Measurements from ENCODE around the gene DNAH14.

Gene DNAH14

DNA sequence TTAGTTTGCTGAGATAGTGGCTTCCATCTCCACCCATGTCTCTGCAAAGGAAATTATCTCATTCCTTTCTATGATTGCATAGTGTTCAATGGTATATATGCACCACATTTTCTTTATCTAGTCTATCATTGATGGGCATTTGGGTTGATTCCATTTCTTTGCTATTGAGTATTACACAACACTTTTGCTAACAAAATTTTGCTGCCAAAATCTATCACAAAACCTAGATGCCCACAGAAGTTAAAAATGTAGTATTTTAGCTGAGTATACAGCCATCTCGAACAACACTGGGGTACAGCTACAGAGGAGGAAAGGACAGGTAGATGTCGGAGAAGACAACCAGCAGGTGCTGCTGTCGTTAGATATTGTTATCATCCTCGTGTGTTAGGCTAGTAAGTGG lies 430.6 kb downstream of the DNAH14 start (continued):
- TF ChIP-seq, protein P1, sequence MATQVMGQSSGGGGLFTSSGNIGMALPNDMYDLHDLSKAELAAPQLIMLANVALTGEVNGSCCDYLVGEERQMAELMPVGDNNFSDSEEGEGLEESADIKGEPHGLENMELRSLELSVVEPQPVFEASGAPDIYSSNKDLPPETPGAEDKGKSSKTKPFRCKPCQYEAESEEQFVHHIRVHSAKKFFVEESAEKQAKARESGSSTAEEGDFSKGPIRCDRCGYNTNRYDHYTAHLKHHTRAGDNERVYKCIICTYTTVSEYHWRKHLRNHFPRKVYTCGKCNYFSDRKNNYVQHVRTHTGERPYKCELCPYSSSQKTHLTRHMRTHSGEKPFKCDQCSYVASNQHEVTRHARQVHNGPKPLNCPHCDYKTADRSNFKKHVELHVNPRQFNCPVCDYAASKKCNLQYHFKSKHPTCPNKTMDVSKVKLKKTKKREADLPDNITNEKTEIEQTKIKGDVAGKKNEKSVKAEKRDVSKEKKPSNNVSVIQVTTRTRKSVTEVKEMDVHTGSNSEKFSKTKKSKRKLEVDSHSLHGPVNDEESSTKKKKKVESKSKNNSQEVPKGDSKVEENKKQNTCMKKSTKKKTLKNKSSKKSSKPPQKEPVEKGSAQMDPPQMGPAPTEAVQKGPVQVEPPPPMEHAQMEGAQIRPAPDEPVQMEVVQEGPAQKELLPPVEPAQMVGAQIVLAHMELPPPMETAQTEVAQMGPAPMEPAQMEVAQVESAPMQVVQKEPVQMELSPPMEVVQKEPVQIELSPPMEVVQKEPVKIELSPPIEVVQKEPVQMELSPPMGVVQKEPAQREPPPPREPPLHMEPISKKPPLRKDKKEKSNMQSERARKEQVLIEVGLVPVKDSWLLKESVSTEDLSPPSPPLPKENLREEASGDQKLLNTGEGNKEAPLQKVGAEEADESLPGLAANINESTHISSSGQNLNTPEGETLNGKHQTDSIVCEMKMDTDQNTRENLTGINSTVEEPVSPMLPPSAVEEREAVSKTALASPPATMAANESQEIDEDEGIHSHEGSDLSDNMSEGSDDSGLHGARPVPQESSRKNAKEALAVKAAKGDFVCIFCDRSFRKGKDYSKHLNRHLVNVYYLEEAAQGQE (tag by site-specific recombination; IDR thresholded peaks at IDR 0.05): no peak
- no peak for TF ChIP-seq ZBTB17 (tag by site-specific recombination; IDR thresholded peaks at IDR 0.05)
- TF ChIP-seq KLF10 (tag by site-specific recombination; IDR thresholded peaks at IDR 0.05): no peak
- no peak for TF ChIP-seq TCF7L2 (IDR thresholded peaks at IDR 0.05; ENCODE audit: borderline replicate concordance, low read depth, low read length)
- TF ChIP-seq, protein P2, sequence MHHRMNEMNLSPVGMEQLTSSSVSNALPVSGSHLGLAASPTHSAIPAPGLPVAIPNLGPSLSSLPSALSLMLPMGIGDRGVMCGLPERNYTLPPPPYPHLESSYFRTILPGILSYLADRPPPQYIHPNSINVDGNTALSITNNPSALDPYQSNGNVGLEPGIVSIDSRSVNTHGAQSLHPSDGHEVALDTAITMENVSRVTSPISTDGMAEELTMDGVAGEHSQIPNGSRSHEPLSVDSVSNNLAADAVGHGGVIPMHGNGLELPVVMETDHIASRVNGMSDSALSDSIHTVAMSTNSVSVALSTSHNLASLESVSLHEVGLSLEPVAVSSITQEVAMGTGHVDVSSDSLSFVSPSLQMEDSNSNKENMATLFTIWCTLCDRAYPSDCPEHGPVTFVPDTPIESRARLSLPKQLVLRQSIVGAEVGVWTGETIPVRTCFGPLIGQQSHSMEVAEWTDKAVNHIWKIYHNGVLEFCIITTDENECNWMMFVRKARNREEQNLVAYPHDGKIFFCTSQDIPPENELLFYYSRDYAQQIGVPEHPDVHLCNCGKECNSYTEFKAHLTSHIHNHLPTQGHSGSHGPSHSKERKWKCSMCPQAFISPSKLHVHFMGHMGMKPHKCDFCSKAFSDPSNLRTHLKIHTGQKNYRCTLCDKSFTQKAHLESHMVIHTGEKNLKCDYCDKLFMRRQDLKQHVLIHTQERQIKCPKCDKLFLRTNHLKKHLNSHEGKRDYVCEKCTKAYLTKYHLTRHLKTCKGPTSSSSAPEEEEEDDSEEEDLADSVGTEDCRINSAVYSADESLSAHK (tag by site-specific recombination; IDR thresholded peaks at IDR 0.05): no peak

DNA sequence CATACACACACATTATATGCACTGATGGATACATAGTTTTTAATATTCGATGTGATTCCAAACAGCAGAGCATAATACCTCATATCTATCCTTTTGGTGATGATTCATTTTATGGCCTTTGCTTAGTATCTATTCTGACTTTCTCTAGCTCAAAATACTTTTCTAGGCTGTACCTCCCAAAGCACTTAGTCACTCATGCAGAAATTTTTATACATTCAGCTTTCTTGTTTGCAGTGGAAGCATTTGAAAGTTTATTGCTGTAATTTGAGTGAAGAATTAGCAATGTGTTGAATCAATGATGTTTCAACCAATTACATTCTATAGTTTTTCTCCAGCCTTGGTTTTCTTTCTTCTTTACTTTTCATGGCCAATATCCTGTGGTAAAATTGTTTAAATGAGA lies 431.7 kb downstream of the DNAH14 start:
- Histone ChIP-seq H3K27ac (ENCODE audit: extremely low read depth, low read depth, low read length) (no peak overlapping the region), H3K9me3 (ENCODE audit: control insufficient read depth, insufficient read depth, low read depth, low read length) (no peaks in the 10 kb centered on the region), H3K4me3 (ENCODE audit: low read depth, low read length) (no peak overlapping the region), H3K36me3 (ENCODE audit: control insufficient read depth in 2 of 2, insufficient read depth in 1 of 2, low read length in 2 of 2) (no peaks in the 10 kb centered on the region), H3K4me1 (ENCODE audit: control insufficient read depth, insufficient read depth, low read length) (no peaks in the 10 kb centered on the region)
- TF ChIP-seq SCRT1 (tag by site-specific recombination; IDR thresholded peaks at IDR 0.05; ENCODE audit: borderline replicate concordance) (0 out of 2 replicates have a peak, but pooled peaks have one; percentile 55), PRDM1 (tag by site-specific recombination; IDR thresholded peaks at IDR 0.05) (peak; percentile 77), ZNF157 (tag by site-specific recombination; IDR thresholded peaks at IDR 0.05) (no peak)
- TF ChIP-seq, protein P3, sequence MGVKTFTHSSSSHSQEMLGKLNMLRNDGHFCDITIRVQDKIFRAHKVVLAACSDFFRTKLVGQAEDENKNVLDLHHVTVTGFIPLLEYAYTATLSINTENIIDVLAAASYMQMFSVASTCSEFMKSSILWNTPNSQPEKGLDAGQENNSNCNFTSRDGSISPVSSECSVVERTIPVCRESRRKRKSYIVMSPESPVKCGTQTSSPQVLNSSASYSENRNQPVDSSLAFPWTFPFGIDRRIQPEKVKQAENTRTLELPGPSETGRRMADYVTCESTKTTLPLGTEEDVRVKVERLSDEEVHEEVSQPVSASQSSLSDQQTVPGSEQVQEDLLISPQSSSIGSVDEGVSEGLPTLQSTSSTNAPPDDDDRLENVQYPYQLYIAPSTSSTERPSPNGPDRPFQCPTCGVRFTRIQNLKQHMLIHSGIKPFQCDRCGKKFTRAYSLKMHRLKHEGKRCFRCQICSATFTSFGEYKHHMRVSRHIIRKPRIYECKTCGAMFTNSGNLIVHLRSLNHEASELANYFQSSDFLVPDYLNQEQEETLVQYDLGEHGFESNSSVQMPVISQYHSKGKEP (tag by site-specific recombination; IDR thresholded peaks at IDR 0.05): peak; percentile 94
- TF ChIP-seq, protein P4, sequence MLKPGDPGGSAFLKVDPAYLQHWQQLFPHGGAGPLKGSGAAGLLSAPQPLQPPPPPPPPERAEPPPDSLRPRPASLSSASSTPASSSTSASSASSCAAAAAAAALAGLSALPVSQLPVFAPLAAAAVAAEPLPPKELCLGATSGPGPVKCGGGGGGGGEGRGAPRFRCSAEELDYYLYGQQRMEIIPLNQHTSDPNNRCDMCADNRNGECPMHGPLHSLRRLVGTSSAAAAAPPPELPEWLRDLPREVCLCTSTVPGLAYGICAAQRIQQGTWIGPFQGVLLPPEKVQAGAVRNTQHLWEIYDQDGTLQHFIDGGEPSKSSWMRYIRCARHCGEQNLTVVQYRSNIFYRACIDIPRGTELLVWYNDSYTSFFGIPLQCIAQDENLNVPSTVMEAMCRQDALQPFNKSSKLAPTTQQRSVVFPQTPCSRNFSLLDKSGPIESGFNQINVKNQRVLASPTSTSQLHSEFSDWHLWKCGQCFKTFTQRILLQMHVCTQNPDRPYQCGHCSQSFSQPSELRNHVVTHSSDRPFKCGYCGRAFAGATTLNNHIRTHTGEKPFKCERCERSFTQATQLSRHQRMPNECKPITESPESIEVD (tag by site-specific recombination; IDR thresholded peaks at IDR 0.05): peak; percentile 96
- CTCF ChIA-PET: interaction anchor here (1.2 kb wide), 1 partner anchor 43 kb away, joined by 3 read pairs; no protein-coding TSS in a partner anchor
- POLR2A ChIA-PET: no interaction called here

DNA sequence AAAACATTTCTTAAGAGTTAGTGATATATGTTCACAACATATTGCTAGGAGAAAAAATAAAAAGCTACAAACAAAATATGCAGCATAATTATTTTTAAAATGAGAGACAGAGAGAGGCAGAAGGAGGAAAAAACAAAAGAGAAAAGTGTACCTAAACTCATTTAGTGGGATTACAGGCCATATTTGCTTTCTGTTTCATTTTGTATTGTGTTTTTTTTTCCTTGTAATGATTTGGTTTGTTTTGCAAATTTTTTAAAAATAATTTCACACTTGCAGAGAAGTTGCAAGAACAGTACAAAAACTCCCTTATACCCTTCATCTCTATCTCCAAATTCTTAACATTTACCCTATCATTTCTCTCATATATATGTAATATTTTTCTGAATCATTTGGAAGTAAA lies 433.3 kb downstream of the DNAH14 start:
- POLR2A ChIA-PET: no interaction called here
- H3K4me3 ChIP-seq (ENCODE audit: low read depth, low read length): no peak overlapping the region
- 0 out of 2 replicates have a peak, but pooled peaks cover 2% of the 10 kb centered on the region for H3K4me1 ChIP-seq (ENCODE audit: control insufficient read depth, insufficient read depth, low read length)
- no peak overlapping the region for H3K27ac ChIP-seq (ENCODE audit: extremely low read depth, low read depth, low read length)
- CTCF ChIA-PET: interaction anchor here (0.5 kb wide), 1 partner anchor 304 kb away, joined by 3 read pairs; no protein-coding TSS in a partner anchor
- TF ChIP-seq ZFP41 (tag by site-specific recombination; IDR thresholded peaks at IDR 0.05; ENCODE audit: borderline replicate concordance): no peak
- TF ChIP-seq ZNF146 (tag by site-specific recombination; IDR thresholded peaks at IDR 0.05): no peak
- no peak for TF ChIP-seq ZNF23 (tag by site-specific recombination; IDR thresholded peaks at IDR 0.05; ENCODE audit: borderline replicate concordance)
- TF ChIP-seq, protein P5, sequence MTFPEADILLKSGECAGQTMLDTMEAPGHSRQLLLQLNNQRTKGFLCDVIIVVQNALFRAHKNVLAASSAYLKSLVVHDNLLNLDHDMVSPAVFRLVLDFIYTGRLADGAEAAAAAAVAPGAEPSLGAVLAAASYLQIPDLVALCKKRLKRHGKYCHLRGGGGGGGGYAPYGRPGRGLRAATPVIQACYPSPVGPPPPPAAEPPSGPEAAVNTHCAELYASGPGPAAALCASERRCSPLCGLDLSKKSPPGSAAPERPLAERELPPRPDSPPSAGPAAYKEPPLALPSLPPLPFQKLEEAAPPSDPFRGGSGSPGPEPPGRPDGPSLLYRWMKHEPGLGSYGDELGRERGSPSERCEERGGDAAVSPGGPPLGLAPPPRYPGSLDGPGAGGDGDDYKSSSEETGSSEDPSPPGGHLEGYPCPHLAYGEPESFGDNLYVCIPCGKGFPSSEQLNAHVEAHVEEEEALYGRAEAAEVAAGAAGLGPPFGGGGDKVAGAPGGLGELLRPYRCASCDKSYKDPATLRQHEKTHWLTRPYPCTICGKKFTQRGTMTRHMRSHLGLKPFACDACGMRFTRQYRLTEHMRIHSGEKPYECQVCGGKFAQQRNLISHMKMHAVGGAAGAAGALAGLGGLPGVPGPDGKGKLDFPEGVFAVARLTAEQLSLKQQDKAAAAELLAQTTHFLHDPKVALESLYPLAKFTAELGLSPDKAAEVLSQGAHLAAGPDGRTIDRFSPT (tag by site-specific recombination; IDR thresholded peaks at IDR 0.05): no peak
- TF ChIP-seq ZNF302 (tag by site-specific recombination; IDR thresholded peaks at IDR 0.05; ENCODE audit: low read depth): no peak
- no peak for TF ChIP-seq YY1 (tag by site-specific recombination; IDR thresholded peaks at IDR 0.05)
- TF ChIP-seq ZNF596 (tag by site-specific recombination; IDR thresholded peaks at IDR 0.05): no peak
- TF ChIP-seq ZBTB17 (tag by site-specific recombination; IDR thresholded peaks at IDR 0.05): no peak
- TF ChIP-seq SP2 (tag by site-specific recombination; IDR thresholded peaks at IDR 0.05): no peak
- no peak for TF ChIP-seq HOXD13 (CRISPR knock-in tag; IDR thresholded peaks at IDR 0.05; ENCODE audit: borderline replicate concordance)
- TF ChIP-seq ZNF558 (tag by site-specific recombination; IDR thresholded peaks at IDR 0.05): no peak
- no peaks in the 10 kb centered on the region for H3K36me3 ChIP-seq (ENCODE audit: control insufficient read depth in 2 of 2, insufficient read depth in 1 of 2, low read length in 2 of 2)
- no peaks in the 10 kb centered on the region for H3K9me3 ChIP-seq (ENCODE audit: control insufficient read depth, insufficient read depth, low read depth, low read length)
